ENCODE measurements around the gene DAG1. TPM values are rescaled to one million over a fixed set of nuclear protein-coding genes. Genes with fewer than 3 reads are reported as not detected.
"Not testable (repeated sequence)": the region's sequence is repeated elsewhere in the genome, so short reads cannot be mapped to it uniquely, and the experiment has no call there.

DAG1 gene
- polyA plus RNA-seq, 3 donors = 99.7 to 116 (median 102) TPM

- peak in 2 of 11 donors; percentile 49 to 65 for DNase-seq (ENCODE audit: extremely low read depth in 1 of 11, low read depth in 9 of 11, low spot score in 4 of 11)
Observed at GRCh38 chr3:49461443-49462171, 8.5 kb upstream of the DAG1 start.

DNA sequence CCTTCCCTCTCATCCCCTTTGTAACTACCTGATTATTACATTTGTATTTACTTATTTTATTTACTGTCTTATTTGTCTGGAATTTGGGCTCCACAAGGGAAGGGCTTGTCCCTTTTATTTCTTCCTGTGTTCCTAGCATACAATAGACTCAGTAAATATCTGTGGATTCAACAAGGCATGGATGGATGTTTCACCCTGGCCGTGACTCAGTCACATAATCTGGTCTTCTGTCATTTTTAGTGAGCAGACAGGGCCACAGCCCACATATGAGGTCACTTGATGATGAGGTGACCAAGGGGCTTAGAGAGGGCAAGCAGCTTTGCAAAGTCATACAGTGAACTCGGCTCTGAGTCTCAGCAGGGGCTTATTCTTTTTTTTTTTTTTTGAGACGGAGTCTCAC lies 7.8 kb upstream of the DAG1 start:
- DNase-seq (ENCODE audit: extremely low read depth in 1 of 11, low read depth in 9 of 11, low spot score in 4 of 11) = no peak

- no peak for DNase-seq (ENCODE audit: extremely low read depth in 1 of 11, low read depth in 9 of 11, low spot score in 4 of 11)
Observed at GRCh38 chr3:49465270-49466034, 4.6 kb upstream of the DAG1 start.

GRCh38 chr3:49466085-49466484 lies 4.0 kb upstream of the DAG1 start:
- no peak for DNase-seq (ENCODE audit: extremely low read depth in 1 of 11, low read depth in 9 of 11, low spot score in 4 of 11)

DNA sequence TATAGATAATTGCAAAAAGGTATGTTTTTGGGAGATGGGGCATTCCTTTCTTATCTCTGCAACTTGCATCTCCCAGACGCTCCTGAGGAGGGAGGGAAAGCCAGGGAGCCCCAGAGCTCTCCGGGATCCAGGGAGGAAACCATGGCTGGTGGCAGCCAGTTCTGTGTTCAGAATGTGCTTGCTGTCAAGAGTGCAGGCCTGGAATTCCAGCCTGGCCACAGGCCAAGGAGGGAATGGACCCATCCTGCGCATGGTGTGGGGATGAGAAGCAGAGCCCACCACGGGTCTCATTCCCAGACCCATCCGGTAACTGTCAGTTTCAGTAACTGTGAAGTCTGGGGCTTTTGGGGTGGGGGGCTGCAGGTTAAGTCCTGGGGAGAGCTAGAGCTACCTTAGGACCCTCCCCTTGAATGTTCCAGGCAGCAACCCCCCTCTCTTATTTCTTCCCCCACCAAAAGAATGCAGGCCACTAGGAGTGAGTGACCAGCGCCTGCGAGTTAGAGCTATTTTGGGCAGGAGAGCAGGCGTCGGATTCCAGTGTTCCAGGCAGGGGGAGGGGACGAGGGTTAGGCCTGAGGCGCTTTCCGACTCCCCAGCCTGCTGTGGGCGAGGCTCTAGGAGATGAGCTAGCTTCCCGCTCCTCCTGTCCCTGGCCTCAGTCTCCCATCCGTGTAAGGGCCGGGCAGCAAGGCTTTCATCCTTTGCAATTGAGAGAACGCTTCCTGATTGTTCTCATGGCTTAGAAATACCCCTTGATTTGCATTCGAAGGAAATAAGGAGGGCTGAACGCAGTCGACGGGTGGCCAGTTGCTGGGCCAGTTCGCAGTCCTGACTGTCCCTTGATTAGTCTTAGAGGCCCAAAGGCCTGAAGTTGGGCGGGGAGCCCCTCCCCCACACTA lies 781 bp upstream of the DAG1 start:
- peak in 8 of 11 donors; percentile 63 to 84 (median 75) for DNase-seq (ENCODE audit: extremely low read depth in 1 of 11, low read depth in 9 of 11, low spot score in 4 of 11)

- no peak for DNase-seq (ENCODE audit: extremely low read depth in 1 of 11, low read depth in 9 of 11, low spot score in 4 of 11)
Observed at GRCh38 chr3:49470714-49471420, 800 bp downstream of the DAG1 start.

- no peak for DNase-seq (ENCODE audit: extremely low read depth in 1 of 11, low read depth in 9 of 11, low spot score in 4 of 11)
Observed at GRCh38 chr3:49471856-49472495, 1.9 kb downstream of the DAG1 start.

GRCh38 chr3:49476563-49476962 lies 6.5 kb downstream of the DAG1 start:
- DNase-seq (ENCODE audit: extremely low read depth in 1 of 11, low read depth in 9 of 11, low spot score in 4 of 11) = no peak

GRCh38 chr3:49482766-49483165 lies 12.7 kb downstream of the DAG1 start:
- DNase-seq (ENCODE audit: extremely low read depth in 1 of 11, low read depth in 9 of 11, low spot score in 4 of 11) = no peak

DNA sequence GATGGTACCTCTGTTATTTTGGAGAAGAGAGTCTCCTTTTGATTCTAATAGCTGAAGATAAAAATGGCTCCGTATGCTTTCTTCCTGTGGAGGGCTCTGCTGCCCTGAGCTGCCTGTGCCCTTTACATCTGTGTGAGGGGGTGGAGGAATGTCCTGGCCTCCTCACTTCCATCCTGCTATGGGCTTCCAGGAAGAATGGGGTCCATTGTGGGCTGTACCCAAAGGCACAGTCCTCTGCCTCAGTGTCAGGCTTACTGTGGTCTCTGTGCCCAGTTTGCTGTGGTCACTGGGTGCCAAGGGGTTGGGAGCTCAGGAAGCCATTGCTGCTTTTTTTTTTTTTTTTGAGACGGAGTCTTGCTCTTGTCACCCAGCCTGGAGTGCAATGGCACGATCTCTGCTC lies 14.4 kb downstream of the DAG1 start:
- no peak for DNase-seq (ENCODE audit: extremely low read depth in 1 of 11, low read depth in 9 of 11, low spot score in 4 of 11)

- DNase-seq (ENCODE audit: extremely low read depth in 1 of 11, low read depth in 9 of 11, low spot score in 4 of 11) = no peak
Observed at GRCh38 chr3:49489247-49489646, 19.2 kb downstream of the DAG1 start.

- DNase-seq (ENCODE audit: extremely low read depth in 1 of 11, low read depth in 9 of 11, low spot score in 4 of 11) = no peak
Observed at GRCh38 chr3:49492969-49493368, 22.9 kb downstream of the DAG1 start.

GRCh38 chr3:49493901-49494300 lies 23.8 kb downstream of the DAG1 start:
- DNase-seq (ENCODE audit: extremely low read depth in 1 of 11, low read depth in 9 of 11, low spot score in 4 of 11) = no peak

- DNase-seq (ENCODE audit: extremely low read depth in 1 of 11, low read depth in 9 of 11, low spot score in 4 of 11) = no peak
Observed at GRCh38 chr3:49495023-49495422, 25.0 kb downstream of the DAG1 start.

DNA sequence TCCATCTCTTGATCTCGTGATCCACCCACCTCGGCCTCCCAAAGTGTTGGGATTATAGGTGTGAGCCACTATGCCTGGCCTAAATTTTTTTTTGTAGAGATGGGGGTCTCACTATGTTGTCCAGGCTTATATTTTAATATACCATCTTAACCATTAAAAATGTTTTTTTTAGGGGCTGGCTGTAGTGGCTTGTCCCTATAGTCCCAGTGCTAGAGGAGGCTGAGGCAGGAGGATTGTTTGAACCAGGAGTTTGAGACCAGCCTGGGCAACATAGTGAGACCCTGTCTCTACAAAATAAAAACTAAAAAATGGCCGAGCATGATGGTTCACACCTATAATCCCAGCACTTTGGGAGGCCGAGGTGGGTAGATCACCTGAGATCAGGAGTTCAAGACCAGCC lies 26.8 kb downstream of the DAG1 start:
- DNase-seq (ENCODE audit: extremely low read depth in 1 of 11, low read depth in 9 of 11, low spot score in 4 of 11) = not testable (repeated sequence)

DNA sequence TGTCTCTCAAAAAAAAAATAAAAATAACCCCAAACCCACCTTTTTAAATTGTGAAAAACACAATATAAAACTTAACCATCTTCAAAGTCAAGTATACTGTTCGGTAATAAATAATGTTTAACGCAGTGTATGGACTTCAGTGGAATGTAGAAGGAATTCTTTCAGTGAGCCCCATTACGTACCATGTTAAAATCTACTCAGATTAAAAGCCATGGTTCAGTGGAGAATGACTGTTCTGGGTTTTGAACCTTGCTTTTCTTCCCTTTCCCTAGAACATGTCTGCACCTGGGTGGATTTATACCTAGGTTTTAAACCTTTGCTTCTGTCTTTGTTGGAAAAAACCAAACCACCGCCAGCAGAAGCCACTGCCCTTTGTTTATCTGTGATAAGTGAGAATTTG lies 27.5 kb downstream of the DAG1 start:
- DNase-seq (ENCODE audit: extremely low read depth in 1 of 11, low read depth in 9 of 11, low spot score in 4 of 11) = peak in 3 of 11 donors; percentile 46 to 52 (median 46)

- DNase-seq (ENCODE audit: extremely low read depth in 1 of 11, low read depth in 9 of 11, low spot score in 4 of 11) = no peak
Observed at GRCh38 chr3:49498239-49498638, 28.2 kb downstream of the DAG1 start.

- no peak for DNase-seq (ENCODE audit: extremely low read depth in 1 of 11, low read depth in 9 of 11, low spot score in 4 of 11)
Observed at GRCh38 chr3:49498648-49499047, 28.6 kb downstream of the DAG1 start.
